B cell (primary cell): ENCODE results near the gene COBLL1. TPM values are rescaled to one million over a fixed set of nuclear protein-coding genes. Genes with fewer than 3 reads are reported as not detected.

ENCODE experiments used
- ATAC-seq: fragments of 200-7000 bp; cut with Tn5 transposase; one replicate; pipeline ENCODE4 v1.10.0; 2021; ENCODE audit warnings: low read depth, mild to moderate bottlenecking, moderate number of reproducible peaks, moderate library complexity
- CTCF ChIA-PET: fragments of 350-600 bp; sonication (Branson Sonifier 250); formaldehyde crosslinking; loops from one replicate; lab custom pipeline; 2021; ENCODE audit warnings: antibody characterized with exemption, inconsistent platforms; lab: Charles Lee
- POLR2A ChIA-PET: fragments of 350-600 bp; sonication (Branson Sonifier 250); formaldehyde crosslinking; loops from one replicate; lab custom pipeline; 2021; ENCODE audit warnings: antibody characterized with exemption; lab: Charles Lee
- DNase-seq: peaks from one replicate; pipeline ENCODE4 v3.0.0; 2013
- H2AFZ ChIP-seq: 2 replicates; pipeline ENCODE4 v1.6.1; 2012; ENCODE audit warnings: mild to moderate bottlenecking, low read depth, low read length; ENCODE audit not compliant: insufficient read depth, poor library complexity, severe bottlenecking
- H3K27ac ChIP-seq, 2 donors: 1 replicate in 1 of 2; 2 replicates in 1 of 2; pipeline ENCODE4 v1.5.1; 2012 to 2013; ENCODE audit warnings: low read length in 2 of 2, mild to moderate bottlenecking in 2 of 2, moderate library complexity in 1 of 2
- H3K27me3 ChIP-seq, 4 experiments: fragments of 200-600 bp in 1 of 4; sonication (generic) in 1 of 4; replicated peaks in 1 of 4; 1 replicate in 2 of 4; 2 replicates in 2 of 4; pipeline versions ENCODE4 v1.6.1 to v1.7.0; 2013 to 2016; ENCODE audit warnings: low read length in 3 of 4, mild to moderate bottlenecking in 2 of 4, mixed read lengths in 1 of 4, moderate library complexity in 1 of 4; ENCODE audit not compliant: insufficient read depth in 4 of 4, control insufficient read depth in 3 of 4; ENCODE audit errors: control extremely low read depth in 1 of 4
- H3K36me3 ChIP-seq, 2 experiments: replicated peaks in 1 of 2; 1 replicate in 1 of 2; 2 replicates in 1 of 2; pipeline versions ENCODE4 v1.6.1 to v1.7.1; 2013; ENCODE audit warnings: low read length in 1 of 2; ENCODE audit not compliant: insufficient read depth in 2 of 2, control insufficient read depth in 1 of 2; ENCODE audit errors: control extremely low read depth in 1 of 2, extremely low read depth in 1 of 2
- H3K4me1 ChIP-seq, 2 donors: fragments of 200-600 bp in 1 of 2; sonication (generic) in 1 of 2; 1 replicate in 1 of 2; 2 replicates in 1 of 2; pipeline versions ENCODE4 v1.5.1 to v1.6.1; 2013 to 2017; ENCODE audit warnings: low read length in 2 of 2; ENCODE audit not compliant: control insufficient read depth in 2 of 2, insufficient read depth in 2 of 2
- H3K4me2 ChIP-seq: replicated peaks from 2 replicates; pipeline ENCODE3; 2012; ENCODE audit warnings: mild to moderate bottlenecking, low read depth, low read length; ENCODE audit not compliant: poor library complexity, severe bottlenecking
- H3K4me3 ChIP-seq, 5 experiments: fragments of 200-600 bp in 1 of 5; sonication (generic) in 1 of 5; 1 replicate in 3 of 5; 2 replicates in 2 of 5; pipeline versions ENCODE4 v1.5.1 to v1.7.0; 2011 to 2016; ENCODE audit warnings: low read length in 4 of 5, mild to moderate bottlenecking in 4 of 5, low read depth in 2 of 5, control low read depth in 1 of 5, moderate library complexity in 1 of 5; ENCODE audit not compliant: insufficient read depth in 1 of 5; ENCODE audit errors: control extremely low read depth in 1 of 5, extremely low read depth in 1 of 5
- H3K79me2 ChIP-seq: fragments of 200-600 bp; sonication (generic); one replicate; pipeline ENCODE4 v1.6.0; 2016; ENCODE audit warnings: low read length; ENCODE audit not compliant: control insufficient read depth, insufficient read depth
- H3K9ac ChIP-seq: fragments of 200-600 bp; sonication (generic); 2 replicates; pipeline ENCODE4 v1.6.1; 2017; ENCODE audit warnings: mild to moderate bottlenecking, low read length, moderate library complexity
- H3K9me3 ChIP-seq, 3 donors: one replicate each; pipeline versions ENCODE4 v1.6.1 to v1.7.1; 2013; ENCODE audit warnings: low read length in 2 of 3; ENCODE audit not compliant: control insufficient read depth in 2 of 3, insufficient read depth in 1 of 3; ENCODE audit errors: control extremely low read depth in 1 of 3
- H4K20me1 ChIP-seq: 2 replicates; pipeline ENCODE4 v1.6.0; 2012; ENCODE audit warnings: mild to moderate bottlenecking, low read length; ENCODE audit not compliant: insufficient read depth, control insufficient read depth, poor library complexity, severe bottlenecking
- H3K27ac Mint-ChIP-seq: one replicate; pipeline ENCODE4 v1.8.0; 2021; ENCODE audit warnings: mixed read lengths
- H3K27me3 Mint-ChIP-seq: one replicate; pipeline ENCODE4 v1.8.0; 2021; ENCODE audit warnings: mixed read lengths
- H3K4me1 Mint-ChIP-seq: one replicate; pipeline ENCODE4 v1.8.0; 2021; ENCODE audit warnings: mixed read lengths
- H3K4me3 Mint-ChIP-seq: one replicate; pipeline ENCODE4 v1.8.0; 2021; ENCODE audit warnings: mixed read lengths
- H3K9me3 Mint-ChIP-seq: one replicate; pipeline ENCODE4 v1.8.0; 2022; ENCODE audit warnings: mixed read lengths; ENCODE audit not compliant: insufficient read depth
- CTCF ChIP-seq: fragments of 200-600 bp; IDR thresholded peaks from one replicate; pipeline ENCODE4 v1.8.0; 2022; ENCODE audit warnings: antibody characterized with exemption, mild to moderate bottlenecking
- EZH2 ChIP-seq: IDR thresholded peaks from 2 replicates; pipeline ENCODE4 v1.6.1; 2012; ENCODE audit warnings: borderline replicate concordance, low read depth, mild to moderate bottlenecking, moderate library complexity, low read length; ENCODE audit not compliant: insufficient read depth, poor library complexity, severe bottlenecking
- WGBS: methylation state at CpG from one replicate; pipeline ENCODE4 v1.1.5; 2013; ENCODE audit warnings: missing lambda C conversion rate; ENCODE audit not compliant: insufficient coverage; 5-methylcytosine and 5-hydroxymethylcytosine counted together
- intact Hi-C: fragments of 100-400 bp; cut with micrococcal nuclease; formaldehyde crosslinking; loops from one replicate; pipeline ENCODE4 v1.10.0; 2022
- polyA plus RNA-seq: library from polyadenylated mRNA; depleted of rRNA; stranded (reverse); fragments of >200 nt; gene quantifications from 2 replicates; pipeline ENCODE4 v1.2.3, GENCODE V29; 2012
- total RNA-seq, 2 donors: library from RNA; stranded (reverse); fragments of 120-200 nt in 1 of 2; gene quantifications; 1 replicate in 1 of 2; 2 replicates in 1 of 2; pipeline versions ENCODE4 v1.2.3 to v1.2.4, GENCODE V29; 2013 to 2022

Gene COBLL1
- total and polyA plus RNA-seq, 2 donors (not counting 1 experiment from before 2014, with no cell fraction given) = 45.1 to 234 TPM

GRCh38 chr2:164657129-164657528 is 184.5 kb downstream of the COBLL1 start:
- intact Hi-C loops = no loop called here
- Mint-ChIP-seq H3K27ac (no peak overlapping the region), H3K9me3 (peaks cover 9% of the 10 kb centered on the region), H3K4me3 (no peak overlapping the region), H3K27me3 (no peaks in the 10 kb centered on the region), H3K4me1 (no peaks in the 10 kb centered on the region)
- Histone ChIP-seq H3K27ac (no peak overlapping the region), H3K4me1 (no peaks in the 10 kb centered on the region), H3K27me3 (no peaks in the 10 kb centered on the region), H3K79me2 (no peaks in the 10 kb centered on the region), H2AFZ (no peak overlapping the region), H3K4me3 (no peak overlapping the region), H4K20me1 (no peaks in the 10 kb centered on the region), H3K9me3 (peaks cover 0 to 9% (median 0%) of the 10 kb centered on the region in 3 donors), H3K36me3 (no peaks in the 10 kb centered on the region), H3K9ac (no peak overlapping the region), H3K4me2 (no peak overlapping the region)
- DNase-seq (no peak), ATAC-seq (no peak)
- ChIA-PET CTCF (no interaction called here), POLR2A (no interaction called here)
- no CpG with 5 or more reads among the region's 2 CpGs for WGBS
- TF ChIP-seq CTCF = no peak

- no peak overlapping the region for H3K27ac Mint-ChIP-seq
- intact Hi-C loops = no loop called here
- H3K4me3 Mint-ChIP-seq = no peak overlapping the region
- Histone ChIP-seq H2AFZ (no peak overlapping the region), H3K9ac (no peak overlapping the region), H4K20me1 (no peaks in the 10 kb centered on the region), H3K9me3 (peaks cover 0 to 18% (median 0%) of the 10 kb centered on the region in 3 donors), H3K27ac (no peak overlapping the region), H3K79me2 (no peaks in the 10 kb centered on the region), H3K4me1 (no peaks in the 10 kb centered on the region), H3K36me3 (no peaks in the 10 kb centered on the region), H3K4me3 (no peak overlapping the region), H3K4me2 (no peak overlapping the region), H3K27me3 (no peaks in the 10 kb centered on the region)
- POLR2A ChIA-PET = no interaction called here
- TF ChIP-seq EZH2 = no peak
- no peak for TF ChIP-seq CTCF
- no peak for ATAC-seq
- CTCF ChIA-PET = no interaction called here
- H3K9me3 Mint-ChIP-seq = peaks cover 13% of the 10 kb centered on the region
- no peaks in the 10 kb centered on the region for H3K4me1 Mint-ChIP-seq
- DNase-seq = no peak
- no peaks in the 10 kb centered on the region for H3K27me3 Mint-ChIP-seq
- WGBS = no CpG with 5 or more reads among the region's 2 CpGs
These were observed 185.9 kb downstream of the COBLL1 start for GRCh38 chr2:164655750-164656149.
